Neural progenitor cell (in vitro differentiated cells): ENCODE measurements around the gene LACTB. TPM values are rescaled to one million over a fixed set of nuclear protein-coding genes. Genes with fewer than 3 reads are reported as not detected.

Source experiments
- DNase-seq: peaks from one replicate; pipeline ENCODE4 v3.0.0-alpha.2; 2016; ENCODE audit warnings: low spot score
- H2AFZ ChIP-seq: fragments of 200-600 bp; sonication (generic); replicated peaks from 2 replicates; pipeline ENCODE4 v1.6.1; 2016; ENCODE audit warnings: antibody characterized with exemption
- H3F3A ChIP-seq: fragments of 200-600 bp; sonication (generic); 2 replicates; pipeline ENCODE4 v1.6.1; 2016; ENCODE audit warnings: antibody characterized with exemption, low read depth
- H3K27ac ChIP-seq: fragments of 200-600 bp; sonication (generic); 2 replicates; pipeline ENCODE4 v1.5.1; 2016; ENCODE audit warnings: mild to moderate bottlenecking
- H3K27me3 ChIP-seq: fragments of 200-600 bp; sonication (generic); 2 replicates; pipeline ENCODE4 v1.6.1; 2016; ENCODE audit warnings: mild to moderate bottlenecking, moderate library complexity
- H3K36me3 ChIP-seq: fragments of 200-600 bp; sonication (generic); 2 replicates; pipeline ENCODE4 v1.5.1; 2016
- H3K4me1 ChIP-seq: fragments of 200-600 bp; sonication (generic); 2 replicates; pipeline ENCODE4 v1.6.1; 2016; ENCODE audit warnings: mixed run types
- H3K4me2 ChIP-seq: fragments of 200-600 bp; sonication (generic); 2 replicates; pipeline ENCODE4 v1.6.1; 2016
- H3K4me3 ChIP-seq: fragments of 200-600 bp; sonication (generic); 2 replicates; pipeline ENCODE4 v1.5.1; 2016
- H3K79me2 ChIP-seq: fragments of 200-600 bp; sonication (generic); 2 replicates; pipeline ENCODE4 v1.6.1; 2016; ENCODE audit warnings: low read depth
- H3K9ac ChIP-seq: fragments of 200-600 bp; sonication (generic); 2 replicates; pipeline ENCODE4 v1.6.1; 2016
- H3K9me3 ChIP-seq: fragments of 200-600 bp; sonication (generic); 2 replicates; pipeline ENCODE4 v1.5.1; 2016; ENCODE audit warnings: low read depth
- H4K20me1 ChIP-seq: fragments of 200-600 bp; sonication (generic); 2 replicates; pipeline ENCODE4 v1.6.1; 2016; ENCODE audit warnings: low read depth
- H3K27ac Mint-ChIP-seq: 3 replicates; pipeline ENCODE4 v1.8.0; 2021; ENCODE audit warnings: mixed read lengths
- H3K27me3 Mint-ChIP-seq: 2 replicates; pipeline ENCODE4 v1.8.0; 2022; ENCODE audit warnings: low read depth, mild to moderate bottlenecking, inconsistent platforms, moderate library complexity, mixed read lengths; ENCODE audit not compliant: insufficient read depth
- H3K36me3 Mint-ChIP-seq: 3 replicates; pipeline ENCODE4 v1.8.0; 2021; ENCODE audit warnings: mixed read lengths
- H3K4me1 Mint-ChIP-seq: 3 replicates; pipeline ENCODE4 v1.8.0; 2021; ENCODE audit warnings: mixed read lengths
- H3K4me3 Mint-ChIP-seq: 3 replicates; pipeline ENCODE4 v1.8.0; 2021; ENCODE audit warnings: mild to moderate bottlenecking, moderate library complexity, mixed read lengths
- H3K9me3 Mint-ChIP-seq: 3 replicates; pipeline ENCODE4 v1.8.0; 2020; ENCODE audit warnings: mixed read lengths
- EZH2 ChIP-seq: fragments of 200-600 bp; sonication (generic); IDR thresholded peaks from 2 replicates; pipeline ENCODE4 v1.6.1; 2017; ENCODE audit warnings: antibody characterized with exemption, mild to moderate bottlenecking, moderate library complexity
- EZH2phosphoT487 ChIP-seq: fragments of 200-600 bp; sonication (generic); IDR thresholded peaks from 2 replicates; pipeline ENCODE4 v1.6.1; 2017; ENCODE audit warnings: antibody characterized with exemption
- total RNA-seq: library from RNA; depleted of rRNA; stranded (reverse); fragments of >200 nt; gene quantifications from 2 replicates; pipeline ENCODE4 v1.2.3, GENCODE V29; 2015; ENCODE audit warnings: low replicate concordance
- TF ChIP-seq, protein P1 (sequence below): fragments of 200-600 bp; sonication (generic); IDR thresholded peaks from 2 replicates; pipeline ENCODE4 v1.5.1; 2017; ENCODE audit warnings: antibody characterized with exemption, mild to moderate bottlenecking

LACTB gene, protein sequence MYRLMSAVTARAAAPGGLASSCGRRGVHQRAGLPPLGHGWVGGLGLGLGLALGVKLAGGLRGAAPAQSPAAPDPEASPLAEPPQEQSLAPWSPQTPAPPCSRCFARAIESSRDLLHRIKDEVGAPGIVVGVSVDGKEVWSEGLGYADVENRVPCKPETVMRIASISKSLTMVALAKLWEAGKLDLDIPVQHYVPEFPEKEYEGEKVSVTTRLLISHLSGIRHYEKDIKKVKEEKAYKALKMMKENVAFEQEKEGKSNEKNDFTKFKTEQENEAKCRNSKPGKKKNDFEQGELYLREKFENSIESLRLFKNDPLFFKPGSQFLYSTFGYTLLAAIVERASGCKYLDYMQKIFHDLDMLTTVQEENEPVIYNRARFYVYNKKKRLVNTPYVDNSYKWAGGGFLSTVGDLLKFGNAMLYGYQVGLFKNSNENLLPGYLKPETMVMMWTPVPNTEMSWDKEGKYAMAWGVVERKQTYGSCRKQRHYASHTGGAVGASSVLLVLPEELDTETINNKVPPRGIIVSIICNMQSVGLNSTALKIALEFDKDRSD
- total RNA-seq = 3.6 and 4.4 TPM in 2 replicates

DNA sequence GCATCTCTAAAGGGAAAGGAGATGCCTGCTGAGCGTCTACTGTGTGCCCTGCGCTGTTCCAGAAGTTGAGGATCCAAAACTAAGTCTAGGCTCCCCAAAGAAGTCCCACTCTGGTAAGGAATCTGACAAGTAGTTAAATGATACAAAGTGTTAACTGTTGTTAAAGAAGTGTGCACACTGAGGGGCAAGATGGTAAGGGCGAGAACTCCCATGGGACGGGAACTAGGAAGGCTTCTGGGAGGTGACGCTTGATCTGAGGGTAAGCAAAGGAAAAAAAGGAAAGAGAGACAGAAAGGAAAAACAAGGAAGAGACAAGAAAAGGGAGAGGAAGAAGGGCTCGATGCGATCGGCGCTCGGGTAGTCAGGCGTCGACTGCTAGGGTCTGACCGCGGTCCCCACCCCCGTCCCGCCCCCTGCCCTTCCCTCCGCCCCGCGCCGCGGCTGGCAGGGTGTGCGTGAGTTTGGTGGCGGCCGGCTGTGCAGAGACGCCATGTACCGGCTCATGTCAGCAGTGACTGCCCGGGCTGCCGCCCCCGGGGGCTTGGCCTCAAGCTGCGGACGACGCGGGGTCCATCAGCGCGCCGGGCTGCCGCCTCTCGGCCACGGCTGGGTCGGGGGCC, at the start of gene LACTB:
LACTB (plus strand) TSS at position 480 of the 620 bp plus-strand sequence; CDS start at position 491, 11 bp downstream.
- DNase-seq = peak; percentile 95
- peak within 1 kb of the TSS; percentile 100 for H2AFZ ChIP-seq
- TF ChIP-seq EZH2phosphoT487 (no peak), EZH2 (no peak)
- TF ChIP-seq, protein P1, sequence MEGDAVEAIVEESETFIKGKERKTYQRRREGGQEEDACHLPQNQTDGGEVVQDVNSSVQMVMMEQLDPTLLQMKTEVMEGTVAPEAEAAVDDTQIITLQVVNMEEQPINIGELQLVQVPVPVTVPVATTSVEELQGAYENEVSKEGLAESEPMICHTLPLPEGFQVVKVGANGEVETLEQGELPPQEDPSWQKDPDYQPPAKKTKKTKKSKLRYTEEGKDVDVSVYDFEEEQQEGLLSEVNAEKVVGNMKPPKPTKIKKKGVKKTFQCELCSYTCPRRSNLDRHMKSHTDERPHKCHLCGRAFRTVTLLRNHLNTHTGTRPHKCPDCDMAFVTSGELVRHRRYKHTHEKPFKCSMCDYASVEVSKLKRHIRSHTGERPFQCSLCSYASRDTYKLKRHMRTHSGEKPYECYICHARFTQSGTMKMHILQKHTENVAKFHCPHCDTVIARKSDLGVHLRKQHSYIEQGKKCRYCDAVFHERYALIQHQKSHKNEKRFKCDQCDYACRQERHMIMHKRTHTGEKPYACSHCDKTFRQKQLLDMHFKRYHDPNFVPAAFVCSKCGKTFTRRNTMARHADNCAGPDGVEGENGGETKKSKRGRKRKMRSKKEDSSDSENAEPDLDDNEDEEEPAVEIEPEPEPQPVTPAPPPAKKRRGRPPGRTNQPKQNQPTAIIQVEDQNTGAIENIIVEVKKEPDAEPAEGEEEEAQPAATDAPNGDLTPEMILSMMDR = no peak
- H3K4me3 ChIP-seq = peak within 1 kb of the TSS; percentile 86
- H3K4me1 ChIP-seq = peaks cover 5% of the 10 kb centered on the region
- peak within 1 kb of the TSS; percentile 28 for H3K27ac Mint-ChIP-seq
- no peaks in the 10 kb centered on the region for H4K20me1 ChIP-seq
- peaks cover 16% of the 10 kb centered on the region for H3K4me1 Mint-ChIP-seq
- H3K79me2 ChIP-seq = no peaks in the 10 kb centered on the region
- H3K27ac ChIP-seq = no peak within 1 kb of the TSS
- H3K27me3 ChIP-seq = no peaks in the 10 kb centered on the region
- no peak within 1 kb of the TSS for H3K9ac ChIP-seq
- H3K4me2 ChIP-seq = peak within 1 kb of the TSS; percentile 90
- H3K36me3 ChIP-seq = no peaks in the 10 kb centered on the region
- peaks cover 14% of the 10 kb centered on the region for H3F3A ChIP-seq
- H3K4me3 Mint-ChIP-seq = peak within 1 kb of the TSS; percentile 93
- H3K36me3 Mint-ChIP-seq = peaks cover 5% of the 10 kb centered on the region
- H3K27me3 Mint-ChIP-seq = peaks cover 4% of the 10 kb centered on the region
- H3K9me3 ChIP-seq = no peaks in the 10 kb centered on the region
- peaks cover 6% of the 10 kb centered on the region for H3K9me3 Mint-ChIP-seq

DNA sequence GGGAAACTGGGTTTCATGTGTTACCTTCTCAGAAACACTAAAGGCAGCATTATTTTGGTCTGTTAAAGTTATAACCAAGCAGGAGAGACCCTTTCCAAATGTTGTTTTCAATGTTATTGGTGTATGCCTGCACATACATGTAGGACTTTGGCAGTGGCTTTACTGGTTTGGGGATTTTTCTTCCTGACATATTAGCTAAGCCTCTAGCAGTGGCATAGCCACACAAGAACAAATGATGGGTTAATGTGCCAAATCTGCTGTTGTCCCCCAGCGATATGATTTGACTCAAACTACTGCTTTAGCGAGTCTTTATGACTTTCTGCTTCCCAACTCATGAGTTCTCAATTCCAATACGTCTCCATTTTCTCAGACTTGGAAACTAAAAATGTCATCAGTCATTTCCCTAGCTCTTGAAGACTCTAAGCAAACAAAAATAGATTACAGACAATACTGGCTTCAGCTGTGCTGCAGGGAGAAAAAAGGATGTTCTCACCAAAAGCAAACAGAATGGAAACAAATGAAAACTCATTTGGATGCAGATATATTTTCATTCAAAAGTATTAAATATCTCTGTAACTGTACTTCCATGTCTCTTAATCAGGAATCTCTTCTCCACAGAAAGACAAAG, 49.5 kb upstream of the LACTB start:
- no peak overlapping the region for H3K4me3 ChIP-seq
- no peak overlapping the region for H3K4me2 ChIP-seq
- no peak for TF ChIP-seq EZH2phosphoT487
- TF ChIP-seq, protein P1 = no peak
- no peak for TF ChIP-seq EZH2
- peaks cover 3% of the 10 kb centered on the region for H4K20me1 ChIP-seq
- no peak for DNase-seq
- H3F3A ChIP-seq = peaks cover 69% of the 10 kb centered on the region
- H3K36me3 ChIP-seq = peaks cover 3% of the 10 kb centered on the region
- Mint-ChIP-seq H3K4me3 (no peak overlapping the region), H3K4me1 (peaks cover 16% of the 10 kb centered on the region), H3K9me3 (no peaks in the 10 kb centered on the region), H3K27ac (peak overlapping the region; percentile 34), H3K36me3 (peaks cover 26% of the 10 kb centered on the region), H3K27me3 (no peaks in the 10 kb centered on the region)
- peak overlapping the region; percentile 55 for H3K27ac ChIP-seq
- H3K9ac ChIP-seq = no peak overlapping the region
- H3K79me2 ChIP-seq = no peaks in the 10 kb centered on the region
- peaks cover 28% of the 10 kb centered on the region for H3K4me1 ChIP-seq
- H2AFZ ChIP-seq = no peak overlapping the region
- H3K9me3 ChIP-seq = no peaks in the 10 kb centered on the region
- no peaks in the 10 kb centered on the region for H3K27me3 ChIP-seq

DNA sequence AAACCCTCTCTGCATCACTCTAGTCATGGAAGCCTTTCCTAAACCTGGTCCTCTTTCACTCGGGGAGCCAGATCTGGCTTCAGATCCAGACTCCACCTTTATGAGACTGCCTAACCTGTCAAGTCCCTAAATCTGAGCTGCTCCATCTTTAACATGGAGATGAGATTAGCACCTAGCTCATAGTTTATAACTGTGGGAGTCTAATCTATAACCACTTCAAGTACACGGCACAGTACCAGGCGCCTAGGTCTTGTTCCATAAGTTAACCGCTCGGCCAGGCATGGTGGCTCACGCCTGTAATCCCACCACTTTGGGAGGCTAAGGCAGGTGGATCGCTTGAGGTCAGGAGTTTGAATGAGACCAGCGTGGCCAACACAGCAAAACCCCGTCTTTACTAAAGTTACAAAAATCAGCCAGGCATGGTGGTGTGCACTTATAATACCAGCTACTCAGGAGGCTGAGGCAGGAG, 48.8 kb upstream of the LACTB start:
- Histone ChIP-seq H3K4me1 (peaks cover 34% of the 10 kb centered on the region), H3K36me3 (peaks cover 3% of the 10 kb centered on the region), H3K27ac (peak overlapping the region; percentile 55), H3K4me3 (no peak overlapping the region), H3K9ac (no peak overlapping the region), H3F3A (peaks cover 63% of the 10 kb centered on the region), H3K27me3 (no peaks in the 10 kb centered on the region), H4K20me1 (peaks cover 3% of the 10 kb centered on the region), H3K4me2 (no peak overlapping the region), H3K79me2 (no peaks in the 10 kb centered on the region), H3K9me3 (no peaks in the 10 kb centered on the region), H2AFZ (no peak overlapping the region)
- H3K9me3 Mint-ChIP-seq = no peaks in the 10 kb centered on the region
- TF ChIP-seq, protein P1 = no peak
- no peak for TF ChIP-seq EZH2
- H3K27me3 Mint-ChIP-seq = no peaks in the 10 kb centered on the region
- H3K4me3 Mint-ChIP-seq = no peak overlapping the region
- H3K36me3 Mint-ChIP-seq = peaks cover 26% of the 10 kb centered on the region
- no peak overlapping the region for H3K27ac Mint-ChIP-seq
- DNase-seq = no peak
- H3K4me1 Mint-ChIP-seq = peaks cover 22% of the 10 kb centered on the region
